GM12878 (cell line): ENCODE measurements around the gene POLR2F. TPM values are rescaled to one million over a fixed set of nuclear protein-coding genes. Genes with fewer than 3 reads are reported as not detected.

Experiments used
- BMI1 ChIP-seq: fragments of 450-650 bp; IDR thresholded peaks from 2 replicates; pipeline ENCODE4 v1.6.1; 2016; ENCODE audit warnings: mild to moderate bottlenecking, moderate library complexity, borderline replicate concordance
- CTCF ChIP-seq, 3 experiments: IDR thresholded peaks in 2 of 3; conservative IDR thresholded peaks in 1 of 3; 2 replicates each; pipeline ENCODE4 v1.5.1; 2011; ENCODE audit warnings: low read depth in 3 of 3, low read length in 3 of 3, mild to moderate bottlenecking in 3 of 3, control low read depth in 2 of 3, moderate library complexity in 2 of 3, inconsistent platforms in 1 of 3, mixed read lengths in 1 of 3; ENCODE audit not compliant: control insufficient read depth in 2 of 3, insufficient read depth in 1 of 3; ENCODE audit errors: extremely low read depth in 1 of 3
- CUX1 ChIP-seq: IDR thresholded peaks from 2 replicates; pipeline ENCODE4 v1.6.1; 2012; ENCODE audit warnings: improper control_type of control experiment, low read depth, low read length; ENCODE audit not compliant: insufficient replicate concordance
- EZH2 ChIP-seq: IDR thresholded peaks from 2 replicates; pipeline ENCODE4 v1.6.1; 2012; ENCODE audit warnings: low read depth, mild to moderate bottlenecking, control low read depth, inconsistent platforms, low read length, borderline replicate concordance; ENCODE audit not compliant: control insufficient read depth
- NFYB ChIP-seq: IDR thresholded peaks from 2 replicates; pipeline ENCODE4 v1.6.1; 2011; ENCODE audit warnings: low read depth, mild to moderate bottlenecking, low read length, improper control_type of control experiment, moderate library complexity; ENCODE audit not compliant: insufficient read depth
- RAD21 ChIP-seq: IDR thresholded peaks from 2 replicates; pipeline ENCODE4 v1.6.1; 2011; ENCODE audit warnings: mild to moderate bottlenecking, low read depth, low read length, moderate library complexity; ENCODE audit not compliant: insufficient read depth
- polyA plus RNA-seq, 11 experiments: library from polyadenylated mRNA; depleted of rRNA in 4 of 11; unstranded in 6 of 11; stranded (reverse) in 5 of 11; fragments of >200 nt; fragmentation: Nextera tagmentation in 4 of 11; fragmentation: Illumina TruSeq in 1 of 11; extraction: Ambion mirVana in 4 of 11; extraction: Trizol in 1 of 11; gene quantifications; 1 replicate in 1 of 11; 2 replicates in 10 of 11; pipeline versions ENCODE4 v1.2.1 to v1.2.3, GENCODE V29; 2011 to 2016; ENCODE audit warnings: inconsistent platforms in 2 of 11, missing spikeins in 2 of 11, low read depth in 1 of 11
- total RNA-seq, 4 experiments: library from RNA; depleted of rRNA in 3 of 4; stranded (reverse); fragments of >200 nt in 3 of 4; fragmentation: Illumina TruSeq in 1 of 4; extraction: Trizol in 1 of 4; gene quantifications; 2 replicates each; pipeline versions ENCODE4 v1.2.1 to v1.2.3, GENCODE V29; 2013 to 2021

The POLR2F gene
- total and polyA plus RNA-seq, 10 of the 15 experiments (the other 5 are each of a cell fraction or from before 2014, with no cell fraction given): 71.9 to 218 (median 100.0) TPM

- TF ChIP-seq CTCF (IDR thresholded peaks at IDR 0.05 in 2 of 3, conservative IDR thresholded peaks at IDR 0.05 in 1 of 3; ENCODE audit: control insufficient read depth in 2 of 3, extremely low read depth in 1 of 3, insufficient read depth in 1 of 3, low read depth in 3 of 3, low read length in 3 of 3) (no peak), CUX1 (no peak), EZH2 (no peak), NFYB (no peak), BMI1 (no peak), RAD21 (no peak)
- TF ChIP-seq, all 136 proteins: peak for 0
Observed at GRCh38 chr22:38007330-38007902, 53.9 kb downstream of the POLR2F start (continued).
